ENCODE results near the gene FAM170B. TPM values are rescaled to one million over a fixed set of nuclear protein-coding genes. Genes with fewer than 3 reads are reported as not detected.
A peak's percentile ranks its signal among the peaks of the same experiment; 100 is the strongest.

The FAM170B gene
- total and polyA plus RNA-seq, 2 experiments from 2014 or later: not detected

- Histone ChIP-seq H2AFZ (no peak overlapping the region), H3K4me1 (ENCODE audit: insufficient read depth) (no peaks in the 10 kb centered on the region), H3K36me3 (ENCODE audit: insufficient read depth) (no peaks in the 10 kb centered on the region), H3K79me2 (replicated peaks; ENCODE audit: insufficient read depth) (no peaks in the 10 kb centered on the region), H3F3A (replicated peaks; ENCODE audit: low read depth) (no peaks in the 10 kb centered on the region), H3K4me3 (no peak overlapping the region), H3K27ac (ENCODE audit: low read depth) (no peak overlapping the region), H3K27me3 (ENCODE audit: insufficient read depth) (peaks cover 11% of the 10 kb centered on the region), H3K9me2 (ENCODE audit: insufficient read depth) (0 out of 2 replicates have a peak, but pooled peaks cover 2% of the 10 kb centered on the region), H4K20me1 (replicated peaks; ENCODE audit: insufficient read depth) (no peaks in the 10 kb centered on the region), H3K4me2 (no peak overlapping the region)
- H3K36me3 Mint-ChIP-seq (ENCODE audit: low read depth): no peaks in the 10 kb centered on the region
- peak overlapping the region; percentile 61; the same call in 2 of the 3 replicates for H3K4me3 Mint-ChIP-seq
- H3K9me3 Mint-ChIP-seq: no peaks in the 10 kb centered on the region
- TF ChIP-seq NANOG (IDR thresholded peaks at IDR 0.05; ENCODE audit: borderline replicate concordance): no peak
- no peak for TF ChIP-seq REST (IDR thresholded peaks at IDR 0.05; ENCODE audit: unreplicated experiment)
- TF ChIP-seq STAT1 (IDR thresholded peaks at IDR 0.05; ENCODE audit: unreplicated experiment): no peak
- no peak for TF ChIP-seq ETS1 (IDR thresholded peaks at IDR 0.05)
- TF ChIP-seq ZNF114 (CRISPR knock-in tag; IDR thresholded peaks at IDR 0.05): no peak
- no peak for TF ChIP-seq EZH2phosphoT487 (IDR thresholded peaks at IDR 0.05; ENCODE audit: unreplicated experiment)
- no peak for TF ChIP-seq JUNB (IDR thresholded peaks at IDR 0.05; ENCODE audit: unreplicated experiment)
- DNase-seq (ENCODE audit: low spot score) (no peak), ATAC-seq (no peak)
- peaks cover 10% of the 10 kb centered on the region for H3K27me3 Mint-ChIP-seq (ENCODE audit: insufficient read depth, low read depth, poor library complexity)
- H3K27ac Mint-ChIP-seq: no peak overlapping the region
- peaks cover 2% of the 10 kb centered on the region; the same call in 1 of the 3 replicates for H3K4me1 Mint-ChIP-seq
Measured at GRCh38 chr10:49116509-49117375, 17.1 kb downstream of the FAM170B start.

GRCh38 chr10:49115796-49116508 is 17.9 kb downstream of the FAM170B start:
- peak overlapping the region; percentile 51 for H3K4me3 ChIP-seq
- peaks cover 10% of the 10 kb centered on the region for H3K27me3 Mint-ChIP-seq (ENCODE audit: insufficient read depth, low read depth, poor library complexity)
- peak overlapping the region; percentile 73 for H3K4me2 ChIP-seq
- TF ChIP-seq ZNF114 (CRISPR knock-in tag; IDR thresholded peaks at IDR 0.05) (no peak), ZNF331 (CRISPR knock-in tag; IDR thresholded peaks at IDR 0.05; ENCODE audit: low read depth) (no peak), JUNB (IDR thresholded peaks at IDR 0.05; ENCODE audit: unreplicated experiment) (no peak), STAT1 (IDR thresholded peaks at IDR 0.05; ENCODE audit: unreplicated experiment) (no peak), EZH2 (IDR thresholded peaks at IDR 0.05; ENCODE audit: low read depth, unreplicated experiment) (no peak), ETS1 (IDR thresholded peaks at IDR 0.05) (no peak), REST (IDR thresholded peaks at IDR 0.05; ENCODE audit: unreplicated experiment) (no peak), NANOG (IDR thresholded peaks at IDR 0.05; ENCODE audit: borderline replicate concordance) (no peak), EZH2phosphoT487 (IDR thresholded peaks at IDR 0.05; ENCODE audit: unreplicated experiment) (no peak)

More at GRCh38 chr10:49115796-49116508, 17.9 kb downstream of the FAM170B start:
- H3K36me3 Mint-ChIP-seq (ENCODE audit: low read depth): no peaks in the 10 kb centered on the region
- no peak overlapping the region for H3K27ac Mint-ChIP-seq
- H3K27ac ChIP-seq (ENCODE audit: low read depth): no peak overlapping the region
- peaks cover 11% of the 10 kb centered on the region for H3K27me3 ChIP-seq (ENCODE audit: insufficient read depth)
- no peaks in the 10 kb centered on the region for H3K4me1 ChIP-seq (ENCODE audit: insufficient read depth)
- DNase-seq (ENCODE audit: low spot score) (no peak), ATAC-seq (no peak)
- H3K9me2 ChIP-seq (ENCODE audit: insufficient read depth): no peaks in the 10 kb centered on the region
- H3K4me1 Mint-ChIP-seq: peaks cover 2% of the 10 kb centered on the region; the same call in 1 of the 3 replicates
- H3F3A ChIP-seq (replicated peaks; ENCODE audit: low read depth): no peaks in the 10 kb centered on the region
- peak overlapping the region; percentile 61 for H3K4me3 Mint-ChIP-seq
- no peaks in the 10 kb centered on the region for H3K79me2 ChIP-seq (replicated peaks; ENCODE audit: insufficient read depth)
- H3K36me3 ChIP-seq (ENCODE audit: insufficient read depth): no peaks in the 10 kb centered on the region
- no peaks in the 10 kb centered on the region for H3K9me3 Mint-ChIP-seq
- no peaks in the 10 kb centered on the region for H4K20me1 ChIP-seq (replicated peaks; ENCODE audit: insufficient read depth)
- peak overlapping the region; percentile 76; the same call in 1 of the 2 replicates for H2AFZ ChIP-seq
